NCI-H2029 (cell line): Measurements from ENCODE around the gene NCR3LG1.

Experiments
- DNase-seq: peaks from one replicate; lab custom pipeline; 2025; lab: John Stamatoyannopoulos, UW

Gene NCR3LG1

GRCh38 chr11:17351510-17352176 lies at the start of gene NCR3LG1:
Gene NCR3LG1, plus strand, starts transcription at chr11:17351800. Its CDS starts 170 bp downstream, at chr11:17351970.
- peak; percentile 37 for DNase-seq

- DNase-seq = no peak
Measured at GRCh38 chr11:17313349-17314231, 38.0 kb upstream of the NCR3LG1 start.

- no peak for DNase-seq
Measured at GRCh38 chr11:17314232-17314547, 37.4 kb upstream of the NCR3LG1 start.

GRCh38 chr11:17314904-17315426 lies 36.6 kb upstream of the NCR3LG1 start:
- no peak for DNase-seq

GRCh38 chr11:17328871-17329494 lies 22.6 kb upstream of the NCR3LG1 start:
- no peak for DNase-seq

- no peak for DNase-seq
Measured at GRCh38 chr11:17331669-17332068, 19.9 kb upstream of the NCR3LG1 start.

GRCh38 chr11:17333799-17334586 lies 17.6 kb upstream of the NCR3LG1 start:
- DNase-seq = no peak

GRCh38 chr11:17343257-17343656 lies 8.3 kb upstream of the NCR3LG1 start:
- DNase-seq = no peak

GRCh38 chr11:17343907-17344306 lies 7.7 kb upstream of the NCR3LG1 start:
- DNase-seq = no peak

GRCh38 chr11:17347676-17348075 lies 3.9 kb upstream of the NCR3LG1 start:
- no peak for DNase-seq

GRCh38 chr11:17350455-17351171 lies 987 bp upstream of the NCR3LG1 start:
- no peak for DNase-seq

- no peak for DNase-seq
Measured at GRCh38 chr11:17351172-17351509, 459 bp upstream of the NCR3LG1 start.

GRCh38 chr11:17352950-17353820 lies 1.6 kb downstream of the NCR3LG1 start:
- DNase-seq = peak; percentile 60

GRCh38 chr11:17353821-17354600 lies 2.4 kb downstream of the NCR3LG1 start:
- no peak for DNase-seq

GRCh38 chr11:17354601-17354991 lies 3.0 kb downstream of the NCR3LG1 start:
- DNase-seq = peak; percentile 28

- DNase-seq = no peak
Measured at GRCh38 chr11:17366495-17366894, 14.9 kb downstream of the NCR3LG1 start.

GRCh38 chr11:17368551-17368950 lies 17.0 kb downstream of the NCR3LG1 start:
- no peak for DNase-seq

GRCh38 chr11:17369094-17369493 lies 17.5 kb downstream of the NCR3LG1 start:
- no peak for DNase-seq

- no peak for DNase-seq
Measured at GRCh38 chr11:17369684-17370243, 18.2 kb downstream of the NCR3LG1 start.
